ENCODE results near the gene CDC25C. TPM values are rescaled to one million over a fixed set of nuclear protein-coding genes. Genes with fewer than 3 reads are reported as not detected.

CDC25C gene
- total RNA-seq, result 0.55 and 1.1 TPM in 2 replicates

DNA sequence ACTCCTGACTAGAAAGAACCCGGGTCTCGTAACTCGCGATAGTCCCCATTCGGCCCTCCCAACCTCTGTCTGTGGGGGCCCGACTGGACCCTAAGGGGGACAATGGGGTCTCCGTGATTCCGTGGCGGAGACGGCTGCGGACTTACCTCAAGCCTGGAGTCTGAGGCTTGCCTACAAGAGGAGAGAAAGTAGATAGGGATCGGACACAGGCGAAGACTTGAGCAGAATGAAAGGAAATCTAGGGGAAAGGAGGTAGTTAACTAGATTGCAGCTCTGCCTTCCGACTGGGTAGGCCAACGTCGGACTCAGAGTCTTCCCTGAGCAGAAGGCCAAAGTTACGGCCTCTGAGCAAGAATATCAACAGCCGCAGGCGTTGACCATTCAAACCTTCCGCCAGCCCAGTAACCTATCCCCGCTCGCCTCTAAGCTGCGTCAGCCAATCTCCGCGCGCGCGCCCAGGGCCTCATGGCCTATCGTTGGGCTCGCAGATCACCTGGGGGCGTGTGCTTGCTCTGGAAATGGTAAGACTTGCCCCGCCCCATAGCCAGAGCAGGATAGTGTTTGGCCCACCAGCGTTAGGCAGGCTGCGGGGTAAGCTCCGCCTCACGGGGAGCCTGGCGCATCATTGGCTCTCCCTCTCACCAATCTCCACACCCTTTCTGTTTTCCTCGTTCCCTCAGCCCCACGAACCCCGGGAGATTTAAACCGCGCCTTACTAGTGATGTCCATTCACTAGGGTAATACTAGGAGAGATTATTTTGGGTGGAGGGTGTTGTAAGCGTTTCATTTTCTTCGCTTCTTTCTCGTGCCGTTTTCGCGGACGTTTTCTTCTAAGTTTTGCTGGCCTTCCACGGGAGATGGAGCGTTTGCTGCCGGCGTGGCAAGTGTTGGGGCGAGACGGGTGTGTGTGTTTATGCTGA, at the start of gene CDC25C:
Gene CDC25C (minus strand): TSS at position 356 of the 920 bp plus-strand sequence. CDS start 624 bp downstream, outside the sequence.

DNA sequence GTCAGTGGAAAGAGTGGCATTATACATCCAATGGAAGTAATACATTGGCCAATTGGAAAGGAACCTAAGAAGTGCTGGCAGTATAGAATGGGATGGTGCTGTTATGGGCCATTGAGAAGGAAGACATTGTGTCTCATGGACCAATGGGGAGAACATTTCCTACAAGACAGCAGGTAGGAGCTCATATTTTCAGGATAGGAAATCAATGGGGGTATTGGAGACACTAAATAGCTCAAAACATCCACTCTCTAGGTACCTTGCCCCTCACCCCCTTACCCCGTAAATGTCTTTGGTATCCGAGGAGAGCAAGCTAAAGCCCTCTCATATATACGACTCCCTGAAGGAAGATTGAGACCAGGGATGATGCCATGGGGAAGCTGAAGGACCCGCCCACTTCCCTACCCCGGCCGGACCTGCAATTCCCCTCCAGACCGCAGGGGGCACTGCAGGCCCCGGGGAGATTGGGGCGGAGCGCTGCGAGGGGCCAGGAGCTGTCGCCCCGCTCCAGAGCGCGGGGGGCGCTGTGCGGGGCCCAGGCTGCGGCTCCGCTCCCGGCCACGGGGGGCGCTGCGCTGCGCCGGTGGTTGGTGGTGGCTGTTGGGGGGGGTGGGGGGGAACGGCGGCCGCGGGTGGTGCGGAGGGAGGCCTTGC, 20.6 kb upstream of the CDC25C start, which contains the start of gene KDM3B:
Gene KDM3B (plus strand): TSS at position 615 of the 651 bp plus-strand sequence. CDS start 111 bp downstream, outside the sequence.

DNA sequence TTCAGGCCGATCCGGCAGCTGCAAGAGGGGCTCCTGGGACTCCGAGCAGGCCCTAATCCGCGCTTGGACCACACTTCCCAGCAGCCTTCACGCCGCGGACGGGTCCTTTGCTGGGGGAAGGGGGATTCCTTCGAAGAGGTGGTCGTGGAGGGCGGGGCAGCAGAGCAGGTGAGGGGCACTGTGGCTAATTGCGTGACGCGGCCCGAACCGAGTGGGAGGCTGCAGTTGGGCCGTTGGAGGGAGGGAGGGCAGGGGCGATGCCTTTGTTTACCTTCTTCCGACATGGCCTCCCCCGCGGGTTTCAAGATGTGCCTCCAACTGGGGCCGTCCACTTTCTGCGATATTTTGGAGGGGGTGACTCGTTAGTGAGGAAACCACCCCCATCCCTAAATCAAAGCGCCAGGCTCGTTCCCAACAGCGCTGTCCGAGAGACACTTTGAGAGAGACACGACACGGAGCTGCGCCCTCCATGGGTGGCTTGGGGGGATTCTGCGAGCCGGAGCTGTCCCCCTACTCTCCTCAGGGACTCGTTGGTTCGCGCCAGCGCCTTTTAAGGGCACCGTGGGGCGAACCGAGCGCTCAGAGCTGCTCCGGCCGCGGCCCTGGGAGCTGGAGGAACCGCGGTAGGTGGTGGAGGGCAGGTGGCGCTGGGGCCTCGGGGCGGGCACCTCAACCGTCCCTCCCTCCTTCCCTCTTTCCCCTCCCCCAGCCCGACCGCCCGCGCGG, 6.2 kb upstream of the CDC25C start, which contains the start of gene FAM53C:
Gene FAM53C (plus strand): TSS at position 582 of the 726 bp plus-strand sequence. CDS start 3,070 bp downstream, outside the sequence.

DNA sequence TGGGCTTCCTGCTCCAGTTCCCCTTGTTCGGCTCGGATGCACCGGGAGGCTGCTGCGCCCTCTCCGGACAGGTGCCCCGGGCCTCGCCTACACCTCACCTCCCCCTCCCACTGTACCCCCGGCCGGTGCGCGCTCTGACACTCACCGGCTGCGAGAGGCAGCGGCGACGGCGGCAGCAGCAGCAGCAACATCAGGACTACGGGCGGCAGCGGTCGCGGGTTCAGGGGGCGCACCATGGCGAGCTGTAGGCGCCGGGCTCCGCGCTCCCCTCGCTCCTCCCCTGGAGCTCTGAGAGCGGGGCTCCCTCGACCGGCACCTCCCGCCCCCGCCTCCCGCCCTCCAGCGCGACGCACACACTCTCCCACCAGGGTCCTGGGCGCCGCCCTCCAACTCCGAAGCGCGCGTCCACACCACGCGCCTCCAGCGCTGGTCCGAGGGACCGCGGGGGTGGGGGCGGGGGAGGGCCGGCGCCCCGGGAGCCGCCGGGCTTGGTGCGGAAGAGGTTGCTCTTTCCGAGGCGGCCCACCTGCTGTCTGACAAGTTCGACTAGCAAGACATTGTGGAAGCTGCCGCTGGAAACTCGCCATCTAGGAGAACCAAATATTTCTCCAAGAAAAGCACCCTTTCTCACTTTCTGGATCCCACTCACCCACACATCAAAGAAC, 57.3 kb downstream of the CDC25C start, which contains the start of gene GFRA3:
Gene GFRA3 (minus strand): TSS at position 433 of the 665 bp plus-strand sequence. CDS start 197 bp downstream, at position 236.

Other genes with a start within 250 kb of the CDC25C start
- not detected in 2 replicates for gene WNT8A, start 247.8 kb downstream of the CDC25C start, total RNA-seq
- 1.6 and 2.1 TPM in 2 replicates for gene NME5, start 192.4 kb downstream of the CDC25C start, total RNA-seq
- gene BRD8, start 153.2 kb downstream of the CDC25C start, total RNA-seq, result 28.0 and 28.4 TPM in 2 replicates
- 8.8 and 9.1 TPM in 2 replicates for gene KIF20A, start 152.7 kb downstream of the CDC25C start, total RNA-seq
- gene CDC23, start 118.5 kb downstream of the CDC25C start, total RNA-seq, result 19.1 and 20.3 TPM in 2 replicates
- gene GFRA3, start 57.2 kb downstream of the CDC25C start, total RNA-seq, result not detected in 2 replicates
- 23.8 and 27.4 TPM in 2 replicates for gene FAM53C, start 6.5 kb upstream of the CDC25C start, total RNA-seq
- gene KDM3B, start 20.9 kb upstream of the CDC25C start, total RNA-seq, result 33.3 and 36.3 TPM in 2 replicates
- 16.2 and 17.5 TPM in 2 replicates for gene REEP2, start 107.3 kb upstream of the CDC25C start, total RNA-seq
- 0.85 and 1.9 TPM in 2 replicates for gene EGR1, start 133.7 kb upstream of the CDC25C start, total RNA-seq
- 100 and 121 TPM in 2 replicates for gene ETF1, start 211.4 kb upstream of the CDC25C start, total RNA-seq
- 302 and 320 TPM in 2 replicates for gene HSPA9, start 243.6 kb upstream of the CDC25C start, total RNA-seq

Data from smooth muscle cell of bladder (primary cell).